GM21390 (cell line): ENCODE measurements around the gene KCP.

ENCODE experiments used
- ATAC-seq: cut with Tn5 transposase; IDR thresholded peaks from one replicate; pipeline ENCODE4 v1.9.1; 2021; ENCODE audit not compliant: unreplicated experiment

The KCP gene

GRCh38 chr7:128908750-128909624 lies 1.5 kb downstream of the KCP start:
- no peak for ATAC-seq

DNA sequence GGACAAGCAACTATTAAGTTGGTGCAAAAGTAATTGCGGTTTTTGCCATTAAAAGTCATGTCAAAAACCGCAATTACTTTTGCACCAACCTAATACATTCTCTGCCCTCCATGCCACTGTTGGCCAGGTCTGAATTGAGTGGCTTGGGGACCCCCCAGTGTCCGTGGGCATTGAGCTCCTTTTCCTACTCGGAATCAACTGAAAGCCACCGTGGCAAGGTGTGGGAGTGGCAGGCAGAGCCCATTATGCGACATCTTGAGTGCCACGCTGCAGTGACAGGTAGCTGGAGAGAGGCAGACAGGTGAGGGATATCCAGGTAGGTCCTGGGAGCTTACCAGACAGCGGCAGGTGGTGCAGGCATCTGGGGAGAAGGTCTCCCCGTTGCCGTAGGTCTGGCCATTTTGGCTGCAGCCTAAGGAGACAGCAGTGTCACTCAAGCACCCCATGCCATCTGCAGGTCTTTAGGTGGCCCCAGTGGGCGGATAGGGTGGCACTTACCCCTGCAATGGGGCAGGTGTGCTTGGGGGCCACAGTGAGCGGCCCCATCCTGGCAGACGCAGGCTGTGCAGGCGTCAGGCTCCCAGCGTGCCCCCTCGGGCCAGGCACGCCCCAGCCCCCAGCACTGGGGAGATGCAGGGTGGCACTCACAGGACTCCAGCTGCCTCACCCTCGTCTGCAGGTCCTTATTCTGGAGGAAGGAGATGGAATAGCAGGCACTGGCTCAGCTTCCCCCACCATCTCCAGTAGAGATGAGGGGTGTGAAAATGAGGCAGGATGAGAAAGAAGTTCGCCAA lies 3.5 kb downstream of the KCP start:
- no peak for ATAC-seq

- ATAC-seq: no peak
Observed at GRCh38 chr7:128906001-128906765, 4.3 kb downstream of the KCP start.

- no peak for ATAC-seq
Observed at GRCh38 chr7:128904381-128905197, 5.9 kb downstream of the KCP start.

GRCh38 chr7:128903621-128904361 lies 6.7 kb downstream of the KCP start:
- no peak for ATAC-seq

DNA sequence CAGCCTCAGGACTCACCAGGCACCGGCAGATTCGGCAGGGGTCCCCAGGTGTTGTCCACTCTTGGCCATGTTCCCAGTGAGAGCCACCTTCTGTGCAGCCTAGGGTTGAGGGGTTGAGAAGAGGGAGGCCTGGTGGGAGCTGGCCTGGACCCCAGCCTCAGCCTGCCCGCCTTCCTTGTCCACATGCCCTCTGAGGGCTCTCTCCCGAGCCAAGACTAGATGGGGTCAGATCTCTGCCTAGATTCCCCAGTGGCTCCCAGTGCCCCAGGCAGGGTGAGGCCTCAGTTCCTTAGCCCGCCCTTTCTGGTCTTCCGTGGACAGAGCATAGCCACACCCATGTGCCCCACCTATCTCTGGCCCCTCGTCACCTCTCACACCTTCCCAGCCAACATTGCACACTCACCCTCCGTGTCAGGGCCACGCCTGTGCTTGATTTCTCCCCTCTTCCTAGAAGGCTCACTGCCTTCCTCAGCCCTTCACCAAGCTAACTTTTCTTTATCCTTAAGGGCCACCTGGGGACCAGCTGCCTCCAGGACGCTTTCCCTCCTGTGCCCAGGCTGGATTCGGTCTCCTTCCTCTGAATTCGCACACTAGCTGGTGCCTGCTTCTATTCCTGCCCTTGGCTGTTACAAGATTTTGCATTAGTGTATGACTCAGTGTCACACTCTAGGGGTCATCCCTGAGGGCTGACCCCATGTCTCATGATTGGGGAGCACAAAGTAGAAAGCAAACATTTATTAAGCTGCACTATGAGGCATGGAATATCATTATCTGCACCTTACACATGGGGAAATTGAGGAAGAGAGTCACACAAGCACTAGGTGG lies 7.5 kb downstream of the KCP start:
- no peak for ATAC-seq

DNA sequence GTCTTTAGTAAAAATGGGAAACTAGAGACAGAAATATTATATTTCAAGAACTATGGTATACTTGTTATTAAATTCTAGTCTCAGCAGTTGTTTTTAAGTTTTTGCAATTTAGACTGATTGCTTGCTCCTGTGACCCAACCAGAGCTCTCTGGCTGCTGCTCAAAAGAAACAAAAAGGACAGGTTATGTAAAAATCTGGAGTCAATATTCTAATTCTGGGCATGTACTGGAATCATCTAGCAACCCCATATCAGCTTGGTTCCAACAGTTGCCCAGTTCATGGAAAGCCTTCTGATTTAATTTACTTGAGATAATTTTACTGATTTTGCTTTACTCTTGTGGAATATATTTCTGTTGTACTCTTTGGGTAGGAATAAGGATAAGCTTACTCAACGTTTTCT lies 10.3 kb downstream of the KCP start:
- no peak for ATAC-seq

DNA sequence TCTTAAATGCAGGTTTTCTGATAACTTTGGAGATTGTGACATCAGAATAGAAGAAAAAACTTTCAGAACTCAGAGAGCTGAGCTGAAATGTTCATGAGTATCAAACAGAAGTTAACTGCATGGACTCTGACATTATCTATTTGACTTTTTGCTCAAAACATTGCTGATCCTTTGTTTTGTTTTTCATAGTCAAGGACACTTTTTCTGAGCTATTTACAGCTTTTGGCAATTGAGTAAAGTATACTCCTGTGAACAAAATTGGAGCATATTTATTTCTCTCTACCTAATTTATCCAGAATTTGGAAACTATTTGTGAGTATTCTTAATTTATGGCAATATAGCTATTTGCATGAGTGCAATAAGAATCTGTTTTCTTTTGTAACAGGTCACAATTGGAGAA lies 11.1 kb downstream of the KCP start:
- ATAC-seq: no peak

GRCh38 chr7:128895320-128895719 lies 15.2 kb downstream of the KCP start:
- no peak for ATAC-seq

DNA sequence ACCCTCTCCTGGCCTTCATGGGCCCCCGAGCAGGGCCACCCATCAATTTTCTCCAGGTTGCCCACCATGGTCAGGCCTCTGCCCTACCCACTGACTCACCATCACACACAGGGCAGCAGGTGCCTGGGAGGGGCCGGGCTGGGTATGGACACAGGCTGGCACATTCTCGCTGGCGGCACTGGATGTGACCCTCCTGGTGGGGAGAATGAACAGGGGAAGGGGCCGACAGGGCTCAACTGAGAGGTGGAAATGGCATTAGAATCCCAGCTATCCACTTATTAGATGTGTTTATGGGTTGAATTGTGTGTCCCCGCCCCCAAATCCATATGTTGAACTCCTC lies 16.4 kb downstream of the KCP start:
- ATAC-seq: no peak

GRCh38 chr7:128893251-128894100 lies 17.0 kb downstream of the KCP start:
- ATAC-seq: no peak

DNA sequence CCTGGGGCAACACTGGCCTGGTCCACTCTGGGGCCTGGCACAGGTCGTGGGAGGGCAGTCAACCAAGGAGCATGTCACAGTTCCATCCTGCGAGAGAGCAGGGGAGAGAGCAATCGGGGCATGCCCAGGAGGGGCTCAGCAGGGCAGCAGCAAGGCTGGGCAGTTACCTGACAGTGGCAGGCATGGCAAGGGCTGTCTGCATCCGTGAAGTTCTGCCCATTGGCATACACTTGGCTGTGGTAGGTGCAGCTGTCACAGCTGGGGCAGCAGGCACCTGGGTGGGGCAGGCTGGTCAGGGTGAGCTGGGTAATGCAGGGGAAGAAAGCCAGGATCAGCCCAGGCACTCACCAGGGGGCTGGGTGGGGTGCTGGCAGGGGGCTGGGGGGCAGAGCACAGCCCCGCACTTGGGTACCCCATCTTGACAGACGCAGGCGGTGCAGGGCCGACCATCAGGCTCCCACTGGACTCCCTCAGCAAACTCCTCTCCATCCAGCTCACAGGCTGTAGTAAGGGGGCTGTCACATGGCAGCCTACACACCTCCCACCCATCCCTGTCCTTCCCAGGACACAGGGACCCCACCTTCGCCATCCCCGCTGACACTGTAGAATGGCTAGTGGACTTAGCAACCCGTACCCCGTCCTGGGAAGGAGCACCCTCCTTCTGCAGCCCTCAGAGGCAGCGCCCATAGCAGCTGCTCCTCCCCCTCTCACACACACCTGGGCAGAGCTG lies 17.8 kb downstream of the KCP start:
- ATAC-seq: no peak

DNA sequence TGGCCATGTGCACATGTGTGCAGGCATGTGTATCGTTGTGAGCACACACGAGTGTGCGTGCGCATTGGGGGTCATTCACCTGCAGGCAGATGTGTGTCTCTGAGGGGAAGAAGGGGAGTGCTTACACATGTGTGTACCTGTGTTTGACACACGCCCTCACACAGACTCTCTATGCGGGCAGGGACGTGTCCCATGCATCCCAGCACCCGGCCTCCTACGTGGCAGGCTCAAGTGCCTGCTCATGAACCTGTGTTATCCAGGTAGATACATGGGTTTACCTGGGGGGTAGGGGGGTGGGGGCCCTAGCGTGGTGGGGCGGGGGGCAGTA lies 18.6 kb downstream of the KCP start:
- no peak for ATAC-seq

GRCh38 chr7:128891110-128891941 lies 19.2 kb downstream of the KCP start:
- no peak for ATAC-seq

DNA sequence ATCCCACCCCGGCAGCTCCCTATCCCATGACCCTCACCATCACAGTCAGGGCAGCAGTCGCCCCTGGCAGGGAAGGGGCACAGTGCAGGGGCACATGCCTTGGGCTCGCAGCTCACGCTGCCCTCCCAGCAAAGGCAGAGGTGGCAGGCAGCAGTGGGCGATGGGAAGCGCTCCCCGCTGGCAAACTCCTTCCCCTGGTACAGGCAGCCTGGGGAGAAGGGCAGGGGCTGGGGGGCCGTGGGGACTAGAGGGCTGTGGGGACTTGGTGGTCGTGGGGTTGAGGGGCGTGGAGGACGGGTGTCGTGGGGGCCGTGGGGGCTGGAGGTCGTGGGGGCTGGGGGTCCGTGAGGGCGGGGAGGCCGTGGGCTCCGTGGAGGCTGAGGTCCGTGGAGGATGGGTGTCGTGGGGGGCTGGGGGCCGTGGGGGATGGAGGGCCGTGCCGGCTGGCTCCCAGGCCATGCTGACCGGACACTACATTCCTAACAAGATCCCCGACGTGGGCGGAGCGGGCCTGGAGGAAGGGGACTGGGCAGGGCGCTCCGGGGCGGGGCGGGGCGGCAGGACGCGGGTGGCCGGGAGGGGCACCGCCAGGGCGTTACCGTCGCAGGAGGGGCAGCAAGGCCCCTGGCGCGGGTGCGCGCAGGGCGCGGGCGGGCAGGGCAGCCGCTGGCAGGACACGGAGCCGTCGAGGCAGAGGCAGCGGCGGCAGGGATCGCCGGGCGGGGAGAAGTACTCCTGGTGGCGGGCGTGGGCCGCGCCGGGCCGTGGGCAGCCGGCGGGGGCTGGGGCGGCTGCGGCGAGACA lies 20.0 kb downstream of the KCP start:
- no peak for ATAC-seq

DNA sequence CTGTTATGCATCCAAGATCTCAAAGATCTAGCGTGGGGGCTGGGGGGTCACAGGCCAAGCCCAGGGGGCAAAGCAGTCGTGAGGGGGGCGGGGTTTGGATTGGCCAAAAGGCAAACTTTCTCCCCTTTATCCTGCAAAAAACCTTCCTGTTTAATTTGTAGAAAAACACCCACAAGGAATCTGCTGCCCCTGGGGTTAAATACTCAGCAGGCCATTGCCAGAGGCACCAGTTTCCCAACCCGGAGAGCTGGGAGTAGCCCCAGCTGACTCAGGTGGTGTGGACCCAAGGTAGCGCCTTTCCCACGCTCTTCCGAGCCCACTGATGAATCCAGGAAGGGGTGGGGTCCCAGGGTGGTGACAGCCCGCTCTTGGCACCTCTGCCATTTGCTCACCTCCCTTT lies 21.4 kb downstream of the KCP start:
- ATAC-seq: no peak
